Measurements from ENCODE around the gene KBTBD7.

DNA sequence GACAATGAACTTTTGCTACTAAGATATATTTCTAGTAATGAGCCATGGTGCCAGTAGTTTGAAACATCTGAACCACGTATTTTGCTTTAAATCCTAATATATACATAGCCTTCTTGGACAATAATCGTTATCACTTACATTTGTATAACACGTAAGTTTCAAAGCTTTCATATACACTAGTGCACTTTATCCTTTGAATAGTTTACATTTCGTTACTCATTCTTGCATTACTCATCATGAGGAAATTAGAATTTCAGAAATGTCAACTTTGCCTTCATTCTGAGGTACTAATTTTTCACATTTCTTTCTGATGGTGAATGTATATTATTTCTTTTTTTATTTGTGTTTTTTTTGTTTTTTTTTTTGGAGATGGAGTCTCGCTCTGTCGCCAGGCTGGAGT is 5.8 kb downstream of the KBTBD7 start:
- TF ChIP-seq, protein P1, sequence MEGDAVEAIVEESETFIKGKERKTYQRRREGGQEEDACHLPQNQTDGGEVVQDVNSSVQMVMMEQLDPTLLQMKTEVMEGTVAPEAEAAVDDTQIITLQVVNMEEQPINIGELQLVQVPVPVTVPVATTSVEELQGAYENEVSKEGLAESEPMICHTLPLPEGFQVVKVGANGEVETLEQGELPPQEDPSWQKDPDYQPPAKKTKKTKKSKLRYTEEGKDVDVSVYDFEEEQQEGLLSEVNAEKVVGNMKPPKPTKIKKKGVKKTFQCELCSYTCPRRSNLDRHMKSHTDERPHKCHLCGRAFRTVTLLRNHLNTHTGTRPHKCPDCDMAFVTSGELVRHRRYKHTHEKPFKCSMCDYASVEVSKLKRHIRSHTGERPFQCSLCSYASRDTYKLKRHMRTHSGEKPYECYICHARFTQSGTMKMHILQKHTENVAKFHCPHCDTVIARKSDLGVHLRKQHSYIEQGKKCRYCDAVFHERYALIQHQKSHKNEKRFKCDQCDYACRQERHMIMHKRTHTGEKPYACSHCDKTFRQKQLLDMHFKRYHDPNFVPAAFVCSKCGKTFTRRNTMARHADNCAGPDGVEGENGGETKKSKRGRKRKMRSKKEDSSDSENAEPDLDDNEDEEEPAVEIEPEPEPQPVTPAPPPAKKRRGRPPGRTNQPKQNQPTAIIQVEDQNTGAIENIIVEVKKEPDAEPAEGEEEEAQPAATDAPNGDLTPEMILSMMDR (IDR thresholded peaks at IDR 0.05): no peak
- TF ChIP-seq FOXM1 (IDR thresholded peaks at IDR 0.05; ENCODE audit: low read depth) (no peak), CHD2 (IDR thresholded peaks at IDR 0.05; ENCODE audit: low read length, partially characterized antibody) (no peak), RFX5 (IDR thresholded peaks at IDR 0.05; ENCODE audit: low read length) (no peak), ELF1 (IDR thresholded peaks at IDR 0.05) (no peak)
- TF ChIP-seq, protein P2, sequence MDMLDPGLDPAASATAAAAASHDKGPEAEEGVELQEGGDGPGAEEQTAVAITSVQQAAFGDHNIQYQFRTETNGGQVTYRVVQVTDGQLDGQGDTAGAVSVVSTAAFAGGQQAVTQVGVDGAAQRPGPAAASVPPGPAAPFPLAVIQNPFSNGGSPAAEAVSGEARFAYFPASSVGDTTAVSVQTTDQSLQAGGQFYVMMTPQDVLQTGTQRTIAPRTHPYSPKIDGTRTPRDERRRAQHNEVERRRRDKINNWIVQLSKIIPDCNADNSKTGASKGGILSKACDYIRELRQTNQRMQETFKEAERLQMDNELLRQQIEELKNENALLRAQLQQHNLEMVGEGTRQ (IDR thresholded peaks at IDR 0.05; ENCODE audit: borderline replicate concordance, low read depth, low read length): no peak
